H9 (cell line): Measurements from ENCODE around the gene CAV2. TPM values are rescaled to one million over a fixed set of nuclear protein-coding genes. Genes with fewer than 3 reads are reported as not detected.

Experiments used
- DNase-seq: peaks from one replicate; pipeline ENCODE4 v3.0.0-alpha.2; 2017
- H2AFZ ChIP-seq: one replicate; pipeline ENCODE4 v1.6.1; 2013; ENCODE audit warnings: mild to moderate bottlenecking, low read length, control low read depth, moderate library complexity
- H2AK5ac ChIP-seq: 2 replicates; pipeline ENCODE4 v1.6.1; 2013; ENCODE audit warnings: low read length, control low read depth, mixed read lengths; ENCODE audit not compliant: insufficient read length
- H2BK120ac ChIP-seq: one replicate; pipeline ENCODE4 v1.6.1; 2013; ENCODE audit warnings: low read depth, mild to moderate bottlenecking, low read length, control low read depth, inconsistent platforms; ENCODE audit not compliant: poor library complexity, severe bottlenecking
- H2BK12ac ChIP-seq: 2 replicates; pipeline ENCODE4 v1.6.1; 2013; ENCODE audit warnings: low read length, control low read depth, mixed read lengths, low read depth; ENCODE audit not compliant: insufficient read length
- H2BK15ac ChIP-seq: 2 replicates; pipeline ENCODE4 v1.6.1; 2013; ENCODE audit warnings: low read depth, low read length, control low read depth
- H2BK20ac ChIP-seq: one replicate; pipeline ENCODE4 v1.6.1; 2013; ENCODE audit warnings: low read depth, mild to moderate bottlenecking, low read length, control low read depth, inconsistent platforms; ENCODE audit not compliant: poor library complexity, severe bottlenecking
- H2BK5ac ChIP-seq: 2 replicates; pipeline ENCODE4 v1.6.1; 2013; ENCODE audit warnings: low read length, control low read depth, mixed read lengths; ENCODE audit not compliant: insufficient read length
- H3K14ac ChIP-seq: 2 replicates; pipeline ENCODE4 v1.6.1; 2013; ENCODE audit warnings: low read length, control low read depth; ENCODE audit not compliant: insufficient read depth
- H3K18ac ChIP-seq: 2 replicates; pipeline ENCODE4 v1.6.1; 2013; ENCODE audit warnings: low read depth, mild to moderate bottlenecking, mixed read lengths, low read length, control low read depth; ENCODE audit not compliant: insufficient read length
- H3K23ac ChIP-seq: 2 replicates; pipeline ENCODE4 v1.6.1; 2013; ENCODE audit warnings: low read length, control low read depth, mixed read lengths, low read depth; ENCODE audit not compliant: insufficient read length
- H3K23me2 ChIP-seq: 2 replicates; pipeline ENCODE4 v1.6.1; 2013; ENCODE audit warnings: low read depth, mild to moderate bottlenecking, mixed read lengths, low read length, control low read depth; ENCODE audit not compliant: insufficient read length, poor library complexity, severe bottlenecking
- H3K27ac ChIP-seq: 2 replicates; pipeline ENCODE4 v1.5.1; 2013; ENCODE audit warnings: low read length, control low read depth, mixed read lengths, low read depth; ENCODE audit not compliant: insufficient read length
- H3K27me3 ChIP-seq: 2 replicates; pipeline ENCODE4 v1.6.1; 2013; ENCODE audit warnings: low read length, control low read depth, inconsistent platforms; ENCODE audit not compliant: insufficient read depth
- H3K4ac ChIP-seq: 2 replicates; pipeline ENCODE4 v1.6.1; 2013; ENCODE audit warnings: low read depth, mild to moderate bottlenecking, control low read depth, inconsistent platforms, low read length, moderate library complexity
- H3K4me1 ChIP-seq: 2 replicates; pipeline ENCODE4 v1.6.1; 2013; ENCODE audit warnings: low read length, control low read depth, inconsistent platforms; ENCODE audit not compliant: insufficient read depth
- H3K4me2 ChIP-seq: 2 replicates; pipeline ENCODE4 v1.6.1; 2013; ENCODE audit warnings: low read length, control low read depth, mixed read lengths; ENCODE audit not compliant: insufficient read length, insufficient read depth
- H3K56ac ChIP-seq: 2 replicates; pipeline ENCODE4 v1.6.1; 2013; ENCODE audit warnings: low read depth, mild to moderate bottlenecking, mixed read lengths, low read length, control low read depth; ENCODE audit not compliant: insufficient read length
- H3K79me1 ChIP-seq: 2 replicates; pipeline ENCODE4 v1.6.1; 2013; ENCODE audit warnings: low read depth, mild to moderate bottlenecking, moderate library complexity, low read length, control low read depth, inconsistent platforms; ENCODE audit not compliant: insufficient read depth, poor library complexity, severe bottlenecking
- H3K79me2 ChIP-seq: 2 replicates; pipeline ENCODE4 v1.6.1; 2013; ENCODE audit warnings: low read length, control low read depth, inconsistent platforms; ENCODE audit not compliant: insufficient read depth
- H3K9ac ChIP-seq: 2 replicates; pipeline ENCODE4 v1.6.1; 2013; ENCODE audit warnings: low read length, control low read depth, mixed read lengths; ENCODE audit not compliant: insufficient read length; ENCODE audit errors: extremely low read depth
- H3K9me3 ChIP-seq: one replicate; pipeline ENCODE4 v1.6.1; 2013; ENCODE audit warnings: low read depth, low read length, inconsistent platforms; ENCODE audit not compliant: control insufficient read depth
- H3T11ph ChIP-seq: one replicate; pipeline ENCODE4 v1.6.1; 2013; ENCODE audit warnings: mild to moderate bottlenecking, low read length, control low read depth, inconsistent platforms
- H4K20me1 ChIP-seq: one replicate; pipeline ENCODE4 v1.6.1; 2013; ENCODE audit not compliant: control insufficient read depth, insufficient read length, insufficient read depth
- H4K5ac ChIP-seq: 2 replicates; pipeline ENCODE4 v1.6.1; 2013; ENCODE audit warnings: low read depth, mild to moderate bottlenecking, mixed read lengths, low read length, control low read depth; ENCODE audit not compliant: insufficient read length
- H4K8ac ChIP-seq: replicated peaks from 2 replicates; pipeline ENCODE4 v1.6.1; 2013; ENCODE audit warnings: low read length, control low read depth, mixed read lengths, low read depth; ENCODE audit not compliant: insufficient read length
- H4K91ac ChIP-seq: 2 replicates; pipeline ENCODE4 v1.6.1; 2013; ENCODE audit warnings: low read depth, mild to moderate bottlenecking, moderate library complexity, mixed read lengths, low read length, control low read depth; ENCODE audit not compliant: insufficient read length
- H3K27ac Mint-ChIP-seq, 3 experiments: 2 replicates in 2 of 3; 3 replicates in 1 of 3; pipeline ENCODE4 v1.8.0; 2020 to 2021; ENCODE audit warnings: mixed read lengths in 3 of 3, mild to moderate bottlenecking in 1 of 3, moderate library complexity in 1 of 3
- H3K27me3 Mint-ChIP-seq: 2 replicates; pipeline ENCODE4 v1.8.0; 2021; ENCODE audit warnings: low read depth, mild to moderate bottlenecking, moderate library complexity, mixed read lengths
- H3K36me3 Mint-ChIP-seq, 3 experiments: 2 replicates in 2 of 3; 3 replicates in 1 of 3; pipeline ENCODE4 v1.8.0; 2020 to 2021; ENCODE audit warnings: low read depth in 3 of 3, mixed read lengths in 3 of 3; ENCODE audit not compliant: insufficient read depth in 1 of 3
- H3K4me1 Mint-ChIP-seq, 2 experiments: 2 replicates each; pipeline ENCODE4 v1.8.0; 2020; ENCODE audit warnings: mixed read lengths in 2 of 2
- H3K4me3 Mint-ChIP-seq, 2 experiments: 2 replicates in 1 of 2; 3 replicates in 1 of 2; pipeline ENCODE4 v1.8.0; 2020 to 2021; ENCODE audit warnings: mild to moderate bottlenecking in 2 of 2, mixed read lengths in 2 of 2, moderate library complexity in 1 of 2
- H3K9me3 Mint-ChIP-seq, 2 experiments: 2 replicates in 1 of 2; 3 replicates in 1 of 2; pipeline ENCODE4 v1.8.0; 2020; ENCODE audit warnings: mild to moderate bottlenecking in 2 of 2, mixed read lengths in 2 of 2, moderate library complexity in 1 of 2
- WGBS: extraction: QIAGEN DNeasy Blood & Tissue Kit; methylation state at CpG from one replicate; pipeline ENCODE4 v1.1.7; 2013; ENCODE audit warnings: missing lambda C conversion rate, low lambda C conversion rate, mixed read lengths; ENCODE audit not compliant: insufficient read length; ENCODE audit errors: extremely low coverage; 5-methylcytosine and 5-hydroxymethylcytosine counted together
- total RNA-seq: library from RNA; stranded (reverse); gene quantifications from 2 replicates; pipeline ENCODE4 v1.2.1, GENCODE V29; 2021
- TF ChIP-seq, protein P1 (sequence below): fragments of 200-600 bp; sonication (generic); conservative IDR thresholded peaks from 3 replicates; pipeline ENCODE4 v1.8.0; 2021; ENCODE audit warnings: antibody characterized with exemption, mild to moderate bottlenecking

The CAV2 gene
- total RNA-seq, 1 experiment from 2014 or later = 3.7 TPM

DNA sequence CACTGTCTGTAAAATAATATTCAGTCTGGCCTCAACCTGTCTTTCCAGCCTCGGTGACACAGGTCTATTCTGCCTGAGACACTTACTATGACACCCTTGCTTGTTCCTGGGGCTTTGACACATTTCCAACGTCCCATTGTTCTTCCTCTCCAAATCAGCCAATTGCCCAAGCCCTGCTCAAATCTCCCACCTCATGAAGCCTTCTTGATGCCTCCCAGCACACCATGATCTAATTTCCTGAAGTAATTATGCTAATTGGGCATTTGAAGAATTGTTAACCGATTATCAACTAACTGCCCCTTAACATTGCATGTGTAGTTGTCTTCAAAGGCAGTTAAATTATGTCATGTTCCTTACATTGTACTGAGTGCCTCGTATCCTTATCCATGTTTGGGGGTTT, 58.4 kb downstream of the CAV2 start:
- Histone ChIP-seq H4K91ac (no peak overlapping the region), H3K27ac (no peak overlapping the region), H3K14ac (no peak overlapping the region), H2BK120ac (no peak overlapping the region), H2AFZ (no peak overlapping the region), H3K23ac (no peak overlapping the region), H3K56ac (no peak overlapping the region), H3K9me3 (no peaks in the 10 kb centered on the region), H4K8ac (no peak overlapping the region), H3K18ac (no peak overlapping the region), H3T11ph (no peak overlapping the region), H3K9ac (no peak overlapping the region), H3K79me2 (no peaks in the 10 kb centered on the region), H2BK20ac (no peak overlapping the region), H2BK12ac (no peak overlapping the region), H4K20me1 (no peaks in the 10 kb centered on the region), H3K23me2 (no peaks in the 10 kb centered on the region), H2BK15ac (no peak overlapping the region), H3K4me2 (no peak overlapping the region), H2AK5ac (no peak overlapping the region), H3K79me1 (no peaks in the 10 kb centered on the region), H3K27me3 (no peaks in the 10 kb centered on the region), H2BK5ac (no peak overlapping the region), H3K4me1 (no peaks in the 10 kb centered on the region), H3K4ac (no peak overlapping the region), H4K5ac (no peak overlapping the region)
- Mint-ChIP-seq H3K27ac (no peak overlapping the region), H3K36me3 (peaks cover 0 to 9% (median 0%) of the 10 kb centered on the region in 3 experiments; a peak in 1 of 7 replicates), H3K4me1 (peaks cover 0 to 9% of the 10 kb centered on the region in 2 experiments; a peak in 2 of 4 replicates), H3K4me3 (no peak overlapping the region), H3K27me3 (no peaks in the 10 kb centered on the region), H3K9me3 (no peaks in the 10 kb centered on the region)
- WGBS = no CpG with 5 or more reads among the region's 4 CpGs
- DNase-seq = no peak
- TF ChIP-seq, protein P1, sequence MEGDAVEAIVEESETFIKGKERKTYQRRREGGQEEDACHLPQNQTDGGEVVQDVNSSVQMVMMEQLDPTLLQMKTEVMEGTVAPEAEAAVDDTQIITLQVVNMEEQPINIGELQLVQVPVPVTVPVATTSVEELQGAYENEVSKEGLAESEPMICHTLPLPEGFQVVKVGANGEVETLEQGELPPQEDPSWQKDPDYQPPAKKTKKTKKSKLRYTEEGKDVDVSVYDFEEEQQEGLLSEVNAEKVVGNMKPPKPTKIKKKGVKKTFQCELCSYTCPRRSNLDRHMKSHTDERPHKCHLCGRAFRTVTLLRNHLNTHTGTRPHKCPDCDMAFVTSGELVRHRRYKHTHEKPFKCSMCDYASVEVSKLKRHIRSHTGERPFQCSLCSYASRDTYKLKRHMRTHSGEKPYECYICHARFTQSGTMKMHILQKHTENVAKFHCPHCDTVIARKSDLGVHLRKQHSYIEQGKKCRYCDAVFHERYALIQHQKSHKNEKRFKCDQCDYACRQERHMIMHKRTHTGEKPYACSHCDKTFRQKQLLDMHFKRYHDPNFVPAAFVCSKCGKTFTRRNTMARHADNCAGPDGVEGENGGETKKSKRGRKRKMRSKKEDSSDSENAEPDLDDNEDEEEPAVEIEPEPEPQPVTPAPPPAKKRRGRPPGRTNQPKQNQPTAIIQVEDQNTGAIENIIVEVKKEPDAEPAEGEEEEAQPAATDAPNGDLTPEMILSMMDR = no peak

Other genes starting within 250 kb of the CAV2 start
- 20.2 and 20.9 TPM in 2 replicates for gene CAV1, start 25.3 kb downstream of the CAV2 start, total RNA-seq
- gene MET, start 172.5 kb downstream of the CAV2 start, total RNA-seq = 5.0 and 5.5 TPM in 2 replicates